Stimulated activated CD8-positive, alpha-beta memory T cell treated with anti-CD3 and anti-CD28 coated beads, Interleukin-12 subunit alpha, Interleukin-12 subunit beta, amount 100 ng/mL, for 24 hours (primary cell): ENCODE data around the gene TMEM43.
A peak's percentile ranks its signal among the peaks of the same experiment; 100 is the strongest.

Experiments used
- DNase-seq: peaks from one replicate; pipeline ENCODE4 v3.0.0-alpha.2; 2020; ENCODE audit errors: extremely low read depth

TMEM43 gene

DNA sequence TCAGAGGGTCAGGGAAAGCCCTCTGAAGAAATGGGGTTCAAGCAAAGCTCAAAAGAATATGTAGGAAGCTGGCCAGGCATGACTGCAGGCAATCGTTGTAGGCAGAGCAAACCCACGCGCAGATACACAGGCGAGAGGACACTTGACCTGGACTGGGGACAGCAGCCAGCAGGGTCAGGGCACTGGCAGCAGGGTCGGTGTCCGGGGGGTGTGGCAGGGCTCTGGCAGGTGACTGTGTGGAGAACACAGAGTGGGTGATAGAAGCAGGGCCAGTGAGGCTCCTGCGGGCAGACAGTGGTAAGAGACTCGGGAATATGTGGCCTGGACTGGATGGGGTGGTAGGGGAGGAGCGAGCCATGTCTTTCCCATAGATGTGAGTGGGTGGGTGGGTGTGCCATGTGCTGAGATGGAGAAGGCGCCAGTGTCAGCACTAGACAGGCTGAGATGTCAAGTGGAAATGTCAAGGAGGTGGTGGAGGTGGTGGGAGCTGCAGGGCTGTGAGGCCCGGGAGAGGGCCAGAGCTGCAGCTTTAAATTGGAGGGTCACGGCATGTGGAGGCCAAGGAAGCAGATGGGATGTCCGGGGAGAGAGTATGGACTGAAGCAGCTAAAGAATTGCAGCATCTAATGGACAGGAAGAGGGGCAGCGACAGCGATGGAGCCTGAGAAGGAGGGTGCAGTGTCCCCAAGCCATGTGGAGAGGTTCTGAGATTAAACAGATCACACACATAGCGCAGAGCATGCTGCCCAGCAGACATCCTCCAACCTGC, 13.4 kb downstream of the TMEM43 start:
- no peak for DNase-seq

DNA sequence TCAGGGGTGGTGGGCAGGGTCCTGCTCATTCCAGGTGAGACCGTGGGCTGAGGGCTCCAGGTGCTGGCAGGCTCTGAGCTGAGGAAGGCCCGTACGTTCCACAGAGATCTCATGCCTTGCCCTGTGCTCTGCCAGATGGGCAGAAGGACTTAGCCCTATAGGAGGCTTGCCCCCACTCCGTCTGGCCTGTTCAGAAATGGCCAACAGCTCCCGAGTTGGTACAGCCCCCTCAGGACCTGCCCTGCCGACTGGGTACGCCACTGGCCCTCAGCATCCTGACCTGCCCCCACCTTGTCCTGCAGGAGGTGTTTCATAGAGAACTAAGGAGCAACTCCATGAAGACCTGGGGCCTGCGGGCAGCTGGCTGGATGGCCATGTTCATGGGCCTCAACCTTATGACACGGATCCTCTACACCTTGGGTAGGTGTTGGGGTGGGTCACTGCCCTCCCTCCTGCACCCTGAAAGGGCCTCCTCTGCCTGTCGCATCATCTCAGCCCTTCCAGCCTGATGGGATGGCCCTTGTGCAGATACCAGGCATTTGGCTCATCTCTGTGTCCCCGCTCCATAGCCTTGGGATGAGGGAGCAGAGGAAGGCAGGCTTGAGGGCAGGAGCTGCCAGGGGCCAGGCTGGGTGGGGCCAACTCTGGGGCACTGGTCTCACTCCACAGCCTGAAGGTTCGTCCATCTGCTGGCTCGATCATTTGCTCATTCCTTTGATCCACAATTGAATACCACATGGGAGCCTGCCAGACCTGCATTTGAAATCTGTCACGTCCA, 14.2 kb downstream of the TMEM43 start:
- no peak for DNase-seq

DNA sequence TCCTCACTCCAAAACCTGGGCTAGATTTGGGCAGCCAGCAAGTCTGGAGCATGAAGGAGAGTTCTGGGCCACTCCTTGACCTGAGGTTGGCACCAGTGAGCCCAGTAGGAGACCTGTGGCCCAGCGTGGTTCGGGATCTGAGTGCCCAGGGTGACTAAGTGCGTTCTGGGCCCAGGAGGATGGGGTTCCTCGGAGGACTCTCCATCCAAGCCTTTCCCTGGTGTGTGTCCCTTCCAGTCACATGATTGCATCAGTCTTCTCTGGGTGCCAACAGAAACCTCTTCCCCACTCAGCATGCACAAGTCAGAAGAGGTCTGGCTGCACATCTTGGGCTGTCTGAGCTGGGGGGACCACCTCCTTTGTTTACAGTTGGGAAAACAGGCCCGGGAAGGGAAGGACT, 14.9 kb downstream of the TMEM43 start:
- no peak for DNase-seq

DNA sequence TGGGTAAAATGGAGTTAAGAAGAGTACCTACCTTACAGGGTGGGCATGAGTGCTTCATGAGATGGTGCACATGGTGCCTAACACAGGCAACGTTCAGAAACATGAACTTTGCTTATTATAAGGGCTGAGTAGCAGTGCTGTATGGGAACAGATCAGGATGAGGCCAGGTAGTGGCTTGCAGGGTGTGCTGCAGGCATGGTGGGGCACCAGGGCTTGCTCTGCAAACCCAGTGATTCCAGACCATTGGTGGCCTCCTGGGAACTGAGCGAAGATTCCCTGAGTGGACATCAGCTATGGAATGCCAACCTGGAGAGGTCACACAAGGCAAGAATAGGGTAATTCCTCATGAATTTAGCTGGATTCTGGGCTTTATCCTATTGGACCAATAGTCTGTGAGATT, 15.8 kb downstream of the TMEM43 start:
- DNase-seq: no peak

DNA sequence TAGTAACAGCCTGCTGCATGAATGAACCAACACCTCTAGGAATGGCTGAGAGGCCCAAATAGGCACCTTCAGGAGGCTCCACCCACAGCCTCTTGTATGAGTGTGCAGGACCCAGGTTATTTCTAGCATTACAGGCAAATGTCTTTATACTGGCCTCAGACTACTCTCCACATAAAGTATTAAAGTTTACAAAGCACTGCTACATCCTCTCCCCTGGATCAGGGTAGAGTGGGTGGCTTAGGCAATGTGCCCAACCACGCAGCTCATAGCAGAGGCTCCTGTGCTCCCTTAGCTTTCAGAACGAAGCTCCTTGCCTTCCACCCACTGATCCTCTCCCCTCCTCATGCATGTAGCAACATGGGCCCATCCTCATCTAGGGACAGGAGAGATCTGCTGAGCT, 16.3 kb downstream of the TMEM43 start:
- DNase-seq: no peak

DNA sequence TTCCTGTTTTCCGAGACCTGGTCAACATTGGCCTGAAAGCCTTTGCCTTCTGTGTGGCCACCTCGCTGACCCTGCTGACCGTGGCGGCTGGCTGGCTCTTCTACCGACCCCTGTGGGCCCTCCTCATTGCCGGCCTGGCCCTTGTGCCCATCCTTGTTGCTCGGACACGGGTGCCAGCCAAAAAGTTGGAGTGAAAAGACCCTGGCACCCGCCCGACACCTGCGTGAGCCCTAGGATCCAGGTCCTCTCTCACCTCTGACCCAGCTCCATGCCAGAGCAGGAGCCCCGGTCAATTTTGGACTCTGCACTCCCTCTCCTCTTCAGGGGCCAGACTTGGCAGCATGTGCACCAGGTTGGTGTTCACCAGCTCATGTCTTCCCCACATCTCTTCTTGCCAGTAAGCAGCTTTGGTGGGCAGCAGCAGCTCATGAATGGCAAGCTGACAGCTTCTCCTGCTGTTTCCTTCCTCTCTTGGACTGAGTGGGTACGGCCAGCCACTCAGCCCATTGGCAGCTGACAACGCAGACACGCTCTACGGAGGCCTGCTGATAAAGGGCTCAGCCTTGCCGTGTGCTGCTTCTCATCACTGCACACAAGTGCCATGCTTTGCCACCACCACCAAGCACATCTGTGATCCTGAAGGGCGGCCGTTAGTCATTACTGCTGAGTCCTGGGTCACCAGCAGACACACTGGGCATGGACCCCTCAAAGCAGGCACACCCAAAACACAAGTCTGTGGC, 16.9 kb downstream of the TMEM43 start:
- DNase-seq: no peak

DNA sequence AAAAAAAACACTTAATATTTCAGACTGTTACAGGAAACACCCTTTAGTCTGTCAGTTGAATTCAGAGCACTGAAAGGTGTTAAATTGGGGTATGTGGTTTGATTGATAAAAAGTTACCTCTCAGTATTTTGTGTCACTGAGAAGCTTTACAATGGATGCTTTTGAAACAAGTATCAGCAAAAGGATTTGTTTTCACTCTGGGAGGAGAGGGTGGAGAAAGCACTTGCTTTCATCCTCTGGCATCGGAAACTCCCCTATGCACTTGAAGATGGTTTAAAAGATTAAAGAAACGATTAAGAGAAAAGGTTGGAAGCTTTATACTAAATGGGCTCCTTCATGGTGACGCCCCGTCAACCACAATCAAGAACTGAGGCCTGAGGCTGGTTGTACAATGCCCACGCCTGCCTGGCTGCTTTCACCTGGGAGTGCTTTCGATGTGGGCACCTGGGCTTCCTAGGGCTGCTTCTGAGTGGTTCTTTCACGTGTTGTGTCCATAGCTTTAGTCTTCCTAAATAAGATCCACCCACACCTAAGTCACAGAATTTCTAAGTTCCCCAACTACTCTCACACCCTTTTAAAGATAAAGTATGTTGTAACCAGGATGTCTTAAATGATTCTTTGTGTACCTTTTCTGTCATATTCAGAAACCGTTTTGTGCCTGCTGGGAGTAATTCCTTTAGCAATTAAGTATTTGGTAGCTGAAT, 17.9 kb downstream of the TMEM43 start:
- DNase-seq: no peak

DNA sequence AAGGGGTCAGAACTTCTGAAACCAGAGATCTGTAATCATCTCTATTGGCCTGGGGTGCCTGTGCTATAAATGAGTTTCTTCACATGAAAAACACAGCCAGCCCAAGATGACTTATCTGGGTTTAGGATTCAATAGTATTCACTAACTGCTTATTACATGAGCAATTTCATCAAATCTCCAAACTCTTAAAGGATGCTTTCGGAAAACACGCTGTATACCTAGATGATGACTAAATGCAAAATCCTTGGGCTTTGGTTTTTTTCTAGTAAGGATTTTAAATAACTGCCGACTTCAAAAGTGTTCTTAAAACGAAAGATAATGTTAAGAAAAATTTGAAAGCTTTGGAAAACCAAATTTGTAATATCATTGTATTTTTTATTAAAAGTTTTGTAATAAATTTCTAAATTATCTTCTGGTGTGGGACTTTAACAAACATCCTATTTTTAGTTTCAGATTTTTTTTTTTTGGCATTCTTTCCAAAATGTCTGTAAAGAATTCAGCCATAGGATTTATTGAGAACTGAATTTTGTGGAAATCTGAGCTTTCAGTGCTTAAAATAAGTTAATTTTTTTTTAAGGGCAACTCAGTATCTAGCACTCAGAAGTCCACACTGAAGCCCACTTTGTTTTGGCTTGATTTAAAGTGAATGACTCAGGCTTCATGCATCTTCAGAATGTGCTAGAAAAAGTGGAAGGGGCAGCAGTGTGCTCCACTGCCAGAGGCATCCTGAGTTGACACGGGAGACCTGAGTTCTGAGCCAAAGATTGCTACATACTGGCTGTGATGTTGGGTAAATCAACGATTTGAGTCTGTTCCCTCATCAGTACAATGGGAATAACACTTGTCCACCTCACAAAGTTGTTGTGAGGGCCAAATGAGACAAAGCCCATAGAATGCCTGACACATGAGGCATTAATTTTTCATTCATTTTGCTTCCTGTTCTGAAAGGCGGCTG, 18.7 kb downstream of the TMEM43 start:
- no peak for DNase-seq

DNA sequence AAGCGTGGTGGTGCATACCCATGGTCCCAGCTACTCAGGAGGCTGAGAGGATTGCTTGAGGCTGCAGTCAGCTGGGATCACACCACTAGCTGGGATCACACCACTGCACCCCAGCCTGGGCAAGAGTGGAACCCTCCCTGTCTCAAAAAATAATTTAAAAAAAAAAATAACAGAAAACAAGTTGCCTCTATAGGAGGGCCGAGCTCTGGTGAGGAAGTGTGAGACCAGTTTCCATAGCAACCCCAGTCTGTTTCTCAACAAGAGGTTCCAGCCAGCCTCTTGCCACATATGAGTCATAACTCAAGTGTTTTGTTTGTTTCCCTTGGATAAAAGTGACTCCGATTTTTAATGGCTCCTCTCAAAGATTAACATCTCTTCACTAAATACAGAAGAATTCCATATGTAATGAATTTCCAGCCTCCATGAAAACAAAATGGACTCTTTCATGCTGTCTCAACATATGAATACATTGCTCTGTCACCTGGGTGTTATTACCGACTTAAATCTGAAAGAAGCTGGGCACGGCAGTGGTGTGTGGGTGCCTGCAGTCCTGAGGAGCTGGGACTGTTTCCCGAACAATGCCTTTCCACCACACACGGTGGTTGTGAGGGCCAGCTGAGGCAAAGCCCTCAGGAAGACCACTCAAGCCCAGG, 19.7 kb downstream of the TMEM43 start:
- DNase-seq: peak; percentile 26

DNA sequence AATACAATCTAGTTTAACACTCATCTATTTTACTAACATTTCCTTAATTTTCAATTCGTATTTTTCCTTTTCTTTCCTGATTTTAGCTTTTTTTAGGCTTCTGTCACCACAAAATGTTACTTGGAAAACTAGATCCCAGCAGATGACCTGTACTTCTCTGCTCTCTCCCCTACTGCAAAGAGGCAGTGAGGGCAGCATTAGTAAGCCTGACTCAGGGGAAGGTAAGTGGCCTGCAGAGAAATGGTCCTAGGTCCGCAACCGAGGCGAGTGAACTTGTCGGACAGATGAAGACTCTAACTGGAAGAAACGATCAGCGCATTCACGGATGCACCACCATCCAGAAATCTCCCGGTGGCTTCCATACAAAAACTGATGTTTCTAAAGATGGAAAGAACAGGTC, 20.4 kb downstream of the TMEM43 start:
- DNase-seq: no peak

DNA sequence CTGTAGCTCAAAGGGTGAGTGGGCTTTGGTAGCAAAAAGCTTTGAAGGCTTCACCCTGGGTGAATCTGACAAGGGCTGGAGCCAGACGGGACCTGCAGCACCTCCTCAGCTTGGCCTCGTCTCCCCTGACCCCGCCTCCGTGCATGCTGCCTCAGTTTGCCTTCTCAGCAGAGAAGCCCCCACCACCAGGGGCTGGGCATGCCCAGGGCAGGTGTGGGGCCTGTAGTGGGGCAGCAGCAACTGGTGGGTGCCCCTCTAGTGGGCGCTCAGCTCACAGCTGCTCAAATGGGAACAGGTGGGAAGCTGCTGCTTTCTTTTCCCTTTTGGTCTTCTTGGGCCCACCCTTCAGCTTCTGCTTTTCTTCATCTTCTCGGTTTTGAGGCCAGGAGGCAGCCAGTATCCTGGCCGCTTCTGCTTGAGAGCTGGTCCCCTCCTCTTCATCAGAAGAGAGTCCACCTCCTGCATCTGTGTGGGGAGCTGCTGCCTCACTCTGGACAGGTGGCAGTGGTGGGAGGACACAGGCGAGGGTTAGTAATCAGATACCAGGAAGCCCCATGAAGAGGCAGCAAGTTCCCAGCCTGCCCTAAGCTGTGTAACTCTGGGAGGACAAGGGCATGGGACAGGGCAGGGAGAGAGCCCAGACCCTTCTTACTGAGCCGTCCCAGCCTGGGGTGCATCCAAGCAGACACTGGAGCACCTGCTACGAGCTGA, 21.0 kb downstream of the TMEM43 start:
- no peak for DNase-seq

DNA sequence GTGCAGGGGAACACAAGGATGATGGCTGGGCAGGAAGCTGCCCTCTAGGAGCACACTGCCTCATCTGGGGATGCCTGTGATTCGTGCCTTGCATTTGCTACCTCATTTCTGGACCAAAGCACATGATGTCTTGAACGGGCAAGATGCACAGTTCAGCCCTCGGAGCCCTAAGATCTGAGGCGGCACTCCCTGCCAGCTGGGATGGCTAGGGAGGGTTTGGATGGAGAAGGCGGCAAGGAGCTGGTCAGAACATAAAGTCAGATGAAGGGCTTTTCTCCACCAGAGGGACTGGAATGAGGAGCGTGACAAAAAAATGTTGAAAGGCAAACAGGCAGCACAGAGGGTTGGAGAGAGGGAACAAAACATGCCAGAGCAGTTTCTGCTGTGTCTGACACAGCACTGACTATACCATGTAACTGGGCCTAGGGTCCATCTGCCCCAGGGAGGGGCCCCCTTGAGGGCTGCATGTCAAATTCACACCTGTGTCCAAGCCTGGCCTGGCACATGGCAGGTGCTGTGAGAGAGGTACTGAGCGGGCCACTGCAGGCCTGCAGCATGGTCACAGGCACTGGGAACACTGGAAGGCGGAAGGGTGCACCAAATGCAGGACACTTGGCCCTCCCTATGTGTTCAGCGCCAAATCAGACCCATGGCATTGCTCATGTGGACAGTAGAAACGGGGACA, 21.7 kb downstream of the TMEM43 start:
- no peak for DNase-seq

DNA sequence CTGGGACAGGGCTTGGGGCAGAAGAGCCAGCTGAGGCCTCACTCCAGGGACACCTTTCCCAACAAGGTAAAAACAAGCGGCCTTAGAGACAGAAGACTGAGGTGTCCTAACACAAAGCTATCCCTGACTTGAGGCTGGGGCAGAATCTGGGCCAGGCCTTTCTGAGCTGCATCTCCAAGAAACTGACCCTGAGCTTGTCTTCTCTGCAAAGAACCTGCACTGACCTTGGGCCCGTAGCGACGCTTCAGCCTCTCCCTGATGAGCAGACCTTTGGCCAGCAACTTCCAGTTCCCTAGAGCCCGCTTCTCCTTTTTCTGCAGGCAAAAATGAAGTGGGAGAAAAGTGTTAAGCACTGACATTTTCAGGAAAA, 22.2 kb downstream of the TMEM43 start:
- DNase-seq: no peak

DNA sequence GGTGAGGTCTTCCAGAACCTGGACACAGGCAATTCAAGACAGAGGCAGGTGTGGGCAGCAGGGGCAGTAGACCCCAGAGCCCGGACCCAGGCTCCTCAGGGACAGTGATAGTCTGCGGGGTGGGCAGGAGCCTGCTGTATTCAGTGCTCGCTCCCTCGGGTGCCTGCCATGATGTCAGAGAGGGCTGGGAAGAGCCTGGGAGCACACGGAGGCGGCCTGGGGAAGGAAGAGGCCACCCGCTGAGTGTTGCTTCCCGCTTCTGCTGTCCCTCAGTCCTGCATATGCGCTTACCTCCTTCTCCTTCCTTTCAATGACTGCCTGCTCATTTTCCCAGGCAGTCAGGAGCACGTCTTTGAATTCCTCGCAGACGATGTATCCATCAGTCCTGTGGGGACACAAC, 22.8 kb downstream of the TMEM43 start:
- DNase-seq: no peak

DNA sequence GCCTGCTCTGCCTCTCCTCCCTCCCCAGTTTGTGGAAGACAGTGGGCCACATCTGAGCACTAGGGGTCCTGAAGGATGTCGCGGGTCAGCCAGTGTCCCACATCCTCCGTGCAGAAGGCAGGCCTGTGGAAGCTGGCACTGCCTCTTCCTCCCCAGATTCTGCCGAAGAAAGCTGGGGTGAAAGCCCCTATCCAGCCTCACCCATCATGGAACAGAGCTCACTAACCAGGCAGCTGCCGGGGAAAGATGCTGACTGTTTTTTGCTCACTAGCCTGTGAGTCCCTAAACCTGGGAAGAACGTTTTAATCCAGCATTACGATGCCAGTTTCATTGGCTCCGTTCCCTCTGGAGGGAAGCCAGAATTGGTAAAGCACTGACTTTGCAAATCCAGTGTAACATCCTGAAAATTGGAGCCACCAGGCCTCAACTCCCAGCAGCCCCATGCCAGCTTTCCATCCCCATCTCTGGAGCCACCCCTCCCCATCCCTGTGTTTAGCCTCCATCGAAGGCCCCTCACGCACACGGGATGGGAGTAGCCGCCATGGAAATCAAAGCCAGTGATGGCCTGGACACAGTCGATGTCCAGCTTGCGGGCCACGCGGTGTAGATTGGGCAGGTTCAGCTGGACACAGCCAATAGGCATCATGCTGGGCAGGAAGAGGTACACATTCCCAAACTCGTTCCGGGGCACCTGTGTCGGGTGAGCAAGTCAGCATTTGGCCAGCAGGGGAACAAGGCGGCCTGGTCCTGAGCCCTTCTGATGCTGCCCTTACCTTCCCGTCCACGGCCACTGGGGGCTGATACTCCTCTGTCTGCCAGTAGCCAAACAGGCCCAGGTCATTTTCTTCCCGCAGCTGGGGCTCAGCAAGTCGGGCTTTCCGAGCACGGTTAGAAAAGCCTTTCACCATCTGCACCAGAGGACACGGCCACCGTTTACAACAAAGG, 23.5 kb downstream of the TMEM43 start:
- no peak for DNase-seq

DNA sequence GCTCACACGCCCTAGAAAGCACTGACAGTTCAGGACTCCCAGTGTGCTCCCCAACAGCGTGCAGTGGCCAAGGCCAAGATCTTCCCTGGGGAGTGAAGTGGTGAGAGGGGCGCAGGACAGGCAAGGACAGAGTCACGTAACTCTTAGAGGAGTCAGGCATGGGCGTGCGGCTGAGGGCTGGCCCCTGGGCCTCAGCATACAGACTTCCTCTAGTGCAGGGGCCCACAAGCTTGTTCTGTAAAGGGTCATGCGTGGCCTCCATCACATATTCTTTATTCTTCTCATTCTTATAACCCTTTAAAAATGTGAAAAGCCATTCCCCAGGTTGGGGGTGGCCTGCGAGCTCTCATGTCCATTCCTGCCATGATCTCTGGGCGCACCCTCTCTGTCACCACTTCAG, 25.2 kb downstream of the TMEM43 start:
- no peak for DNase-seq

DNA sequence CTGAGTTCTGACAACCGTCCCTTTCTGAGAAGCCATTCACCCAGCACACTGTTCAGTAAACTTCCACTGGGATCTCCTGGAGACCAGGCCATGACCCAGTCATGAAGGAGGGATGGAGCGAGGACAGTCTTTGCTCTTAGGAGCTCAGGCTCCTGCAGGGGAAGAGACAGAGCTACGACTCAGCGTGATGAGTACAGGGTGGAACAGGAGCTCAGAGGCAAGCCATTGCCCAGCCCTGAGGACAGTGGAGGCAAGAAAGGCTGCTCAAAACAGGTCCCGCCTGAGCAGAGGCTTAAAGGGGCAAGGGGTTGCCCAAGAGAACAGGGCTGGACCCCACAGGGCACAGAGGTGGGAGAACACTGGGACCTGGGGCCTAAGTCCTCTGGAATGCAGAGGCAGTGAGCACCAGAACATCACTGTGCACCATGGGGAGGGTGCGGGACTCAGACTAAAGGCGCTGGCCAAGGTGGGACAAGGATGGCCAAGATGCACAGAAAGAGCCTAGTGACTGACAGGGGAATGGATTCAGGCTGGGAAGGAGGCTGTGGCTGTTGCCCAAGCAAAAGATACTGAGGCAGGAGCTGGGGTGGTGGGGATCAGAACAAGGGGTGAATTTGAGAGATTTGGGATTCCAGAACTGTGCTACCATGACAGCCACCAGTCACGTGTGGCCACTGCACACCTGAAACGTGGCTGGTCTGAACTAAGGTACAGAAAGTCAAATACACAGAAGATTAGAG, 25.8 kb downstream of the TMEM43 start:
- DNase-seq: no peak
